ENCODE data around the gene CHID1. TPM values are rescaled to one million over a fixed set of nuclear protein-coding genes. Genes with fewer than 3 reads are reported as not detected.

Gene CHID1
- total and polyA plus RNA-seq, 4 donors = 41.7 to 92.2 (median 48.8) TPM

DNA sequence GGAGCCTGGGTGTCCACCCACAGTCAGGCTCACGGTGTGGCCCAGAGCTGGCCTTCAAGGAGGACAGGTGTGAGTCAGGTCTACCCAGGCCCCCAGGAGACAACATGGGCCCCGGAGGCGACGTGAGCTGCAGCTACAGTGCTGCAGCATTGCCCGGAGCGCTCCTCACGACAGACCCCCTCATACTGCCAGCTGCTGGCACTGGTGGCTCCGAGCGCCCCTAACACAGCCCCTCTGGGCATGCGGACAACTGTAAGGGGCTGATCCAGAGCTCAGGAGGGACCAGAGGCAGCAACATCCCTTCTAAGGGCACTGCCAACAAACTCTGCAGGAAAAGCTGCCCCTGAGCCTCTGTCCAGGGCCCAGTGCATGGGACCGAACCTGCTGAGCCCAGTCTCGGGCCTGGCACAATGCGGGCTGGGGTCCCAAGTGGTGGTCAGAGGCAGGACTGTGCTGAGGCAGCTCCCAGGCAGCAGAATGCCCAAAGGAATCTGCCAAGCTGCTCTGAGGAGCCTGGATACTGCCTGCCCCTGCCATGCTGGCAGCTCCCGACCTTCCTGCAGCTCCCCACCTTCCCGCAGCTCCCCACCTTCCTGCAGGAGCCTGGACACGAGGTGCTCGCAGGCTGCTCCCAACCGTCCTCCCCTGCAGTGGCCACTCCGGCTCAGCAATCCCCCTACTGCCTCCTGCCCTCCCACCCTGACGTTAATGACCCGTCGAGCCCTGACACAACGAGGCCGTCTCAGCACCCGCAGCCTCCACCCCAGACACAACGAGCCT, 15.1 kb downstream of the CHID1 start:
- Histone ChIP-seq H3K27ac (ENCODE audit: low read depth in 1 of 2, low read length in 1 of 2) (no peak overlapping the region), H3K9me3 (ENCODE audit: control insufficient read depth in 4 of 4, insufficient read depth in 3 of 4, low read length in 3 of 4) (no peaks in the 10 kb centered on the region), H3K4me3 (no peak overlapping the region), H3K36me3 (ENCODE audit: control insufficient read depth in 4 of 4, insufficient read depth in 4 of 4, low read length in 4 of 4) (peaks cover 0 to 27% (median 8%) of the 10 kb centered on the region in 4 donors), H3K27me3 (ENCODE audit: control insufficient read depth in 3 of 3, insufficient read depth in 3 of 3, low read length in 2 of 3) (no peaks in the 10 kb centered on the region), H3K4me1 (ENCODE audit: control insufficient read depth in 5 of 5, insufficient read depth in 5 of 5, low read length in 5 of 5) (peaks cover 0 to 11% (median 0%) of the 10 kb centered on the region in 5 donors), H3K9ac (ENCODE audit: insufficient read depth in 1 of 2, low read length in 2 of 2) (no peak overlapping the region)
- TF ChIP-seq, protein P1, sequence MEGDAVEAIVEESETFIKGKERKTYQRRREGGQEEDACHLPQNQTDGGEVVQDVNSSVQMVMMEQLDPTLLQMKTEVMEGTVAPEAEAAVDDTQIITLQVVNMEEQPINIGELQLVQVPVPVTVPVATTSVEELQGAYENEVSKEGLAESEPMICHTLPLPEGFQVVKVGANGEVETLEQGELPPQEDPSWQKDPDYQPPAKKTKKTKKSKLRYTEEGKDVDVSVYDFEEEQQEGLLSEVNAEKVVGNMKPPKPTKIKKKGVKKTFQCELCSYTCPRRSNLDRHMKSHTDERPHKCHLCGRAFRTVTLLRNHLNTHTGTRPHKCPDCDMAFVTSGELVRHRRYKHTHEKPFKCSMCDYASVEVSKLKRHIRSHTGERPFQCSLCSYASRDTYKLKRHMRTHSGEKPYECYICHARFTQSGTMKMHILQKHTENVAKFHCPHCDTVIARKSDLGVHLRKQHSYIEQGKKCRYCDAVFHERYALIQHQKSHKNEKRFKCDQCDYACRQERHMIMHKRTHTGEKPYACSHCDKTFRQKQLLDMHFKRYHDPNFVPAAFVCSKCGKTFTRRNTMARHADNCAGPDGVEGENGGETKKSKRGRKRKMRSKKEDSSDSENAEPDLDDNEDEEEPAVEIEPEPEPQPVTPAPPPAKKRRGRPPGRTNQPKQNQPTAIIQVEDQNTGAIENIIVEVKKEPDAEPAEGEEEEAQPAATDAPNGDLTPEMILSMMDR (IDR thresholded peaks at IDR 0.05; ENCODE audit: control extremely low read depth, extremely low read depth) = no peak
- 84 to 88% methylated on average over 26 of the region's 26 CpGs for WGBS, 2 donors
- ATAC-seq (ENCODE audit: insufficient read depth, low FRiP score) (no peak), DNase-seq (no peak)

DNA sequence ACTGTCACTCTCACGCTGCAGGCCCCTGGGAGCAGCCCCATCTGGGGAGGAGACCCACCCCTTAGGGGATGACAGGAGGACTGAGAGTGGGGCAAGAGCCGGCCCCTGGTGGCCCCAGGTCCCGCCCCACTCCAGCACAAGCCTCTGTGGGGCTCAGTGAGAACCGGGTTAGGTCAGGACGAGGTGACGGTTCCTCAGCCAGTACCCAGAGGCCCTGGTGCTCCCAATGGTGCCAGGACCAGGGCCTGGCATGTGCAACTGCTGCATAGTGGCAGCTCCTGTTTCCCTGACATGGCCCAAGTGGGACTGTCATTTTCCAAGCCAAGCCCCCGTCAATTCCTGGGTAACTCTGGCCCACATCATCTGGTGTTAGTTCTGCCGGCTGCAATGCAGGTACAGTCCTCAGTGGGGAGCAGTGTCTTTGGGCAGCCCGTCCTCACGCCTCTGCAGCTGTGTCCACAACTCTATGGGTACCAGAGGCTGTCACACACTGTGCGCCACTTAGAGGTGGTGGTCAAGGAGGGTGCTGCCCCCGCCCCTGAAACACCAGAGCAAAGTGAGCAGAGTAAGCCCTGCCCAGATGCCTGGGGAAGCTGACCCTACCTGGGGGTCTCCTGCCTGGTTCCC, 15.9 kb downstream of the CHID1 start:
- TF ChIP-seq, protein P1 (IDR thresholded peaks at IDR 0.05; ENCODE audit: control extremely low read depth, extremely low read depth) = no peak
- Histone ChIP-seq H3K4me3 (no peak overlapping the region), H3K9ac (ENCODE audit: insufficient read depth in 1 of 2, low read length in 2 of 2) (no peak overlapping the region), H3K27ac (ENCODE audit: low read depth in 1 of 2, low read length in 1 of 2) (no peak overlapping the region), H3K4me1 (ENCODE audit: control insufficient read depth in 5 of 5, insufficient read depth in 5 of 5, low read length in 5 of 5) (peaks cover 0 to 12% (median 0%) of the 10 kb centered on the region in 5 donors), H3K9me3 (ENCODE audit: control insufficient read depth in 4 of 4, insufficient read depth in 3 of 4, low read length in 3 of 4) (no peaks in the 10 kb centered on the region), H3K27me3 (ENCODE audit: control insufficient read depth in 3 of 3, insufficient read depth in 3 of 3, low read length in 2 of 3) (no peaks in the 10 kb centered on the region), H3K36me3 (ENCODE audit: control insufficient read depth in 4 of 4, insufficient read depth in 4 of 4, low read length in 4 of 4) (peaks cover 0 to 19% (median 4%) of the 10 kb centered on the region in 4 donors)
- no peak for ATAC-seq (ENCODE audit: insufficient read depth, low FRiP score)
- WGBS, 2 donors = 88 to 91% methylated on average over 11 to 12 of the region's 12 CpGs
- DNase-seq = no peak

DNA sequence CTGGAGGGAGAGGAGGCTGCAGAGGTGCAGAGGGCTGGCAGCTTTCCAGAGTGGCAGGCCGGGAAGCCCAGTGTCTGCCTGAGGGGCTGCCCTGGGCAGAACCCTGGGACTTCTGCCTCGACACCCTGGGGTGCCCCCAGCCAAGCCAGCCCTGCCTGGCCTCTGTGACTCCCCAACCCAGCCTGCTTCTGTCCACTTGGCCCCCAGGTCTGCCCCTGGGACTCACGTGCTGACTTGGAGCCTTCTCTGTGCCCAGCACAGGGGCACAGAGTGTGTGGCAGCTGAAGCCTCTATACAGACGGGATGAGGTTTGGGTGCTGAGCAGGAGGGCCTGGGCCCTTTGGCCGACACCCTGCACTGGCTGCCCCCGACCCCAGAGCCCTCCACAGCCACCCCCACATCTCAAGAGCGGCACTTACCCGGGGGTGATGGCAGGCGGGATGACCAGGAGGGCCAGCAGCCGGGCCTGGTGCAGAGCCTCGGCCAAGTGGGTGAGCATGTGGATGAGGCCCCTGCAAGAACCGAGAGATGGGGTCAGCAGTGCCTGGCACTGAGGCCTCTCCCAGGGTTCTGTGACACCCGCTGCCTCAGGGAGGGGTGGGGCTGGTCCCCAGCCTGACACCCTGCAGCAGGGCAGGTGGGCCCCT, 17.5 kb downstream of the CHID1 start:
- no peak overlapping the region for H3K4me3 ChIP-seq
- TF ChIP-seq, protein P1 (IDR thresholded peaks at IDR 0.05; ENCODE audit: control extremely low read depth, extremely low read depth) = no peak
- H3K9ac ChIP-seq (ENCODE audit: insufficient read depth in 1 of 2, low read length in 2 of 2) = no peak overlapping the region
- no peaks in the 10 kb centered on the region for H3K9me3 ChIP-seq (ENCODE audit: control insufficient read depth in 4 of 4, insufficient read depth in 3 of 4, low read length in 3 of 4)
- DNase-seq (no peak), ATAC-seq (ENCODE audit: insufficient read depth, low FRiP score) (no peak)
- H3K4me1 ChIP-seq (ENCODE audit: control insufficient read depth in 5 of 5, insufficient read depth in 5 of 5, low read length in 5 of 5) = peaks cover 0 to 12% (median 0%) of the 10 kb centered on the region in 5 donors
- peaks cover 0 to 12% (median 0%) of the 10 kb centered on the region in 4 donors for H3K36me3 ChIP-seq (ENCODE audit: control insufficient read depth in 4 of 4, insufficient read depth in 4 of 4, low read length in 4 of 4)
- WGBS, 2 donors = 88 to 93% methylated on average over 12 to 13 of the region's 13 CpGs
- H3K27me3 ChIP-seq (ENCODE audit: control insufficient read depth in 3 of 3, insufficient read depth in 3 of 3, low read length in 2 of 3) = no peaks in the 10 kb centered on the region
- no peak overlapping the region for H3K27ac ChIP-seq (ENCODE audit: low read depth in 1 of 2, low read length in 1 of 2)
